Small intestine (tissue), 7 donors: ENCODE measurements around the gene DIS3L2. TPM values are rescaled to one million over a fixed set of nuclear protein-coding genes. Genes with fewer than 3 reads are reported as not detected.
A peak's percentile ranks its signal among the peaks of the same experiment; 100 is the strongest.

Experiments used
- DNase-seq, 2 donors: peaks; one replicate each; pipeline versions ENCODE4 v3.0.0 to v3.0.0-alpha.2; 2013
- FAIRE-seq: peaks from 2 replicates; lab custom pipeline; 2012; peaks lifted over from hg19 to GRCh38; lab: Jason Lieb, UNC
- H3K27ac ChIP-seq, 3 donors: one replicate each; pipeline ENCODE4 v1.5.1; 2013; ENCODE audit warnings: low read length in 2 of 3, mild to moderate bottlenecking in 2 of 3, control low read depth in 1 of 3, inconsistent platforms in 1 of 3, low read depth in 1 of 3, moderate library complexity in 1 of 3
- H3K27me3 ChIP-seq, 3 donors: one replicate each; pipeline ENCODE4 v1.6.1; 2013; ENCODE audit warnings: low read length in 3 of 3, inconsistent platforms in 1 of 3; ENCODE audit not compliant: control insufficient read depth in 3 of 3, insufficient read depth in 3 of 3
- H3K36me3 ChIP-seq, 3 donors: one replicate each; pipeline ENCODE4 v1.6.1; 2013; ENCODE audit warnings: low read length in 3 of 3, inconsistent platforms in 1 of 3, low read depth in 1 of 3, mild to moderate bottlenecking in 1 of 3, moderate library complexity in 1 of 3; ENCODE audit not compliant: control insufficient read depth in 3 of 3, insufficient read depth in 2 of 3
- H3K4me1 ChIP-seq, 3 donors: one replicate each; pipeline ENCODE4 v1.6.1; 2013; ENCODE audit warnings: low read length in 2 of 3, inconsistent platforms in 1 of 3, low read depth in 1 of 3, mild to moderate bottlenecking in 1 of 3, moderate library complexity in 1 of 3; ENCODE audit not compliant: control insufficient read depth in 3 of 3, insufficient read depth in 2 of 3
- H3K4me3 ChIP-seq, 3 donors: one replicate each; pipeline ENCODE4 v1.5.1; 2013; ENCODE audit warnings: low read length in 3 of 3, control low read depth in 1 of 3, inconsistent platforms in 1 of 3, low read depth in 1 of 3, mild to moderate bottlenecking in 1 of 3, moderate library complexity in 1 of 3
- H3K9me3 ChIP-seq, 2 donors: one replicate each; pipeline ENCODE4 v1.6.1; 2013; ENCODE audit warnings: low read depth in 1 of 2, low read length in 1 of 2; ENCODE audit not compliant: control insufficient read depth in 2 of 2, insufficient read depth in 1 of 2
- WGBS, 3 donors: extraction: QIAGEN DNeasy Blood & Tissue Kit; methylation state at CpG; one replicate each; pipeline ENCODE4 v1.1.7; 2013; 5-methylcytosine and 5-hydroxymethylcytosine counted together
- polyA plus RNA-seq, 4 donors: library from polyadenylated mRNA; stranded (reverse) in 3 of 4; unstranded in 1 of 4; fragments of 200-250 nt in 3 of 4; fragments of 120-200 nt in 1 of 4; gene quantifications; one replicate each; pipeline versions ENCODE4 v1.2.1 to v1.2.3, GENCODE V29; 2013
- donor health status: healthy with polysubstance abuse.
- donor health status: control.
- donor health status: control.
- donor health status: Bipolar disorder and iron deficiency.
- donor health status: healthy.

The DIS3L2 gene
- polyA plus RNA-seq, 4 donors = 8.3 to 22.1 (median 11.8) TPM

GRCh38 chr2:232203166-232203891 lies 241.8 kb downstream of the DIS3L2 start:
- Histone ChIP-seq H3K4me1 (no peaks in the 10 kb centered on the region), H3K27me3 (no peaks in the 10 kb centered on the region), H3K9me3 (no peaks in the 10 kb centered on the region), H3K4me3 (no peak overlapping the region), H3K27ac (no peak overlapping the region), H3K36me3 (peaks cover 0 to 5% (median 3%) of the 10 kb centered on the region in 3 donors)
- FAIRE-seq = no peak
- no peak for DNase-seq
- 85 to 90% (median 90%) methylated on average over 5 of the region's 5 CpGs for WGBS, 3 donors

GRCh38 chr2:232203936-232204335 lies 242.4 kb downstream of the DIS3L2 start:
- 88 to 90% (median 89%) methylated on average over 5 of the region's 5 CpGs for WGBS, 3 donors
- DNase-seq (no peak), FAIRE-seq (no peak)
- Histone ChIP-seq H3K4me3 (no peak overlapping the region), H3K36me3 (peaks cover 0 to 5% (median 0%) of the 10 kb centered on the region in 3 donors), H3K4me1 (no peaks in the 10 kb centered on the region), H3K27ac (no peak overlapping the region), H3K9me3 (no peaks in the 10 kb centered on the region), H3K27me3 (no peaks in the 10 kb centered on the region)

- H3K9me3 ChIP-seq = no peaks in the 10 kb centered on the region
- H3K36me3 ChIP-seq = peaks cover 0 to 7% (median 0%) of the 10 kb centered on the region in 3 donors
- FAIRE-seq = no peak
- no peaks in the 10 kb centered on the region for H3K27me3 ChIP-seq
- DNase-seq = no peak
- WGBS, 3 donors = 75 to 85% (median 81%) methylated on average over 9 of the region's 9 CpGs
- H3K4me1 ChIP-seq = no peaks in the 10 kb centered on the region
- no peak overlapping the region for H3K4me3 ChIP-seq
- H3K27ac ChIP-seq = no peak overlapping the region
Observed at GRCh38 chr2:232204457-232204931, 243.0 kb downstream of the DIS3L2 start.

DNA sequence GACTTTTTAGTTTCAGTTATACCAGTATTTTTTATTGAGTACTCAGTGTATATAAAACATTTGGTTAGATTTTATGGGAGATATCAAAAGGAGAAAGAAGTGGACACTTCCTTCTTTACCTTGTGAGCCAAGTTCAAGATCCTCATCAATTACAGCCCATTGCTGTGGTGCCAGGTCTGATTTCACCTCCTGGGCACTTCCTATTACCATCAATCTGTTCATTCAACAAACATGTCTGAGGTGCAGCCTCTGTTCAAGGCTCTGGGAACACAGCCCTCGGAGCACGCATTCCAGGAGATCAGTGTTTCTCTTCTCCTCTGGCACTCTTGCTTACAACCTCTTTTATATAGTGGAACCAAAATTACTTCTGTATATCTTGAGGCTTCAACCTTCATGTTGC lies 245.7 kb downstream of the DIS3L2 start:
- Histone ChIP-seq H3K9me3 (no peaks in the 10 kb centered on the region), H3K27me3 (no peaks in the 10 kb centered on the region), H3K4me3 (no peak overlapping the region), H3K36me3 (peaks cover 0 to 16% (median 5%) of the 10 kb centered on the region in 3 donors), H3K27ac (no peak overlapping the region), H3K4me1 (peaks cover 0 to 2% (median 0%) of the 10 kb centered on the region in 3 donors)
- DNase-seq = no peak
- 86 to 95% (median 91%) methylated on average over 2 of the region's 2 CpGs for WGBS, 3 donors
- no peak for FAIRE-seq

- DNase-seq (no peak), FAIRE-seq (no peak)
- Histone ChIP-seq H3K9me3 (no peaks in the 10 kb centered on the region), H3K27ac (no peak overlapping the region), H3K36me3 (peaks cover 0 to 16% (median 5%) of the 10 kb centered on the region in 3 donors), H3K4me3 (no peak overlapping the region), H3K27me3 (no peaks in the 10 kb centered on the region), H3K4me1 (peaks cover 0 to 2% (median 0%) of the 10 kb centered on the region in 3 donors)
- WGBS, 3 donors = 97 to 99% (median 97%) methylated on average over 6 of the region's 6 CpGs
Observed at GRCh38 chr2:232210306-232210705, 248.8 kb downstream of the DIS3L2 start.

DNA sequence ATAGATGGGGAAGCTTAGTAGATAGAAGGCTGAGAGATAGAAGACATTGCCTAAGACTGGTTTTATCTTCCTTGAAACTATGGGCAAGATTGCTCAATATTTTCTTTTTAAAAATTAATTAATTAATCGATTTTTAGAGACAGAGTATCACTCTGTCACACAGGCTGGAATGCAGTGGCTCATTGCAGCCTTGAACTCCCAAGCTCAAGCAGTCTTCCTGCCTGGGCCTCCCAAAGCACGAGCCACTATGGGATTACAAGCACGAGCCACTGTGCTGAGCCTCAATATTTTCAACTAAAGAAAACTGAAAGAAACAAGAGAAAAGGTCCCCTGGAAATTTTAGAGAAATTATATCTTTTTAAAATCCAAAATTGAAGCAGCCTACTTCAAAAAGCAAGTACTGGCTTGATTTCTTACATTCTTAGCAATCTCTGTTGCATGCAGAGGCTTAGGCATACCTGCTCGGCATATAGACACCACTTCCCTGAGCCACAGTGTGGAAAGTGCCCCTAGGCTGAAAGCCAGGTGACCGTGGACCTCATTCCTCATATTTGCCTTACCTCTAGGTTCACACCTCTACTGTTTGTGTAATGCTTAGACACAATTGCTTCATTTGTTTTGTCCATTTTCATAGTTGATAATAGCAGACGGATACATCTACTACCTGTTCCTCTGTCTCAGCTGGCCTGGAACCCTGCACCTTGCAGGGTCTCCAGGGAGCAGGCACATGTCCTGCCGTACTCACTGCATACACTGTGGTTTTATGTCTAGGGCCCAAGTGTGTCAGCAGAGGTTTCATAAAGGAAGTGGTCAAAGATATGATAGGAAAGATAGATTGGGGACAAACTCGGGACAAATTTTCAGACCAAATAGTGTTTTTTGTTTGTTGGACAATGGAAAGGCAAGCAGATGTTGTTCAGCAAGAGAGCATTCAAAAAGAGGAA lies 250.5 kb downstream of the DIS3L2 start:
- H3K27ac ChIP-seq = peak overlapping the region in 1 of 3 donors; percentile 33
- H3K4me1 ChIP-seq = peaks cover 0 to 2% (median 0%) of the 10 kb centered on the region in 3 donors
- H3K9me3 ChIP-seq = no peaks in the 10 kb centered on the region
- H3K4me3 ChIP-seq = no peak overlapping the region
- H3K36me3 ChIP-seq = peaks cover 0 to 18% (median 5%) of the 10 kb centered on the region in 3 donors
- H3K27me3 ChIP-seq = no peaks in the 10 kb centered on the region
- no peak for DNase-seq
- FAIRE-seq = no peak
- 83 to 88% (median 83%) methylated on average over 8 of the region's 8 CpGs for WGBS, 3 donors

- H3K36me3 ChIP-seq = peaks cover 0 to 26% (median 5%) of the 10 kb centered on the region in 3 donors
- no peaks in the 10 kb centered on the region for H3K9me3 ChIP-seq
- DNase-seq = peak in 1 of 2 donors; percentile 21
- peaks cover 0 to 2% (median 0%) of the 10 kb centered on the region in 3 donors for H3K4me1 ChIP-seq
- H3K4me3 ChIP-seq = no peak overlapping the region
- no peak for FAIRE-seq
- no peaks in the 10 kb centered on the region for H3K27me3 ChIP-seq
- WGBS, 3 donors = 66 to 80% (median 76%) methylated on average over 2 of the region's 2 CpGs
- H3K27ac ChIP-seq = no peak overlapping the region
Observed at GRCh38 chr2:232213176-232213575, 251.7 kb downstream of the DIS3L2 start.

DNA sequence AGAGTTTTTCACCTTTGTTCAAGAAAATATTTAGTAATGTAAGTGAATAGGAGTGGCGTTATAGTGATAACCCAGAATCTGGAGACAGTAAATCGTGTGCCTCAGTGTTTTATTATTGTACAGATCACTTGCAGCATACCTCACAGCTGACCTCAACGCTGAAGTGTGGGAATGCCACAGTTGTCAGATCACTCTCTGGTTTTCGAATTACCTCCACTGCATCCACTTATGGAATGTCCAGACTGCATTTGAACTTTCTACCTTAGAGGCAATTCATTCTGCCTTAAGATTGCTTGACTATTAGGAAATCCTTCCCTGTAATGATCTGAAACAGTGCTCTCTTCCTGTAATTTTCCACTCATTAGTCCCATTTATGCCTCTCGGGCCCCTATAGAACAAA lies 252.5 kb downstream of the DIS3L2 start:
- DNase-seq (peak in 1 of 2 donors; percentile 60), FAIRE-seq (no peak)
- WGBS, 3 donors = 90 to 95% (median 95%) methylated on average over 5 of the region's 5 CpGs
- H3K27ac ChIP-seq = peak overlapping the region in 1 of 3 donors; percentile 34
- H3K9me3 ChIP-seq = no peaks in the 10 kb centered on the region
- no peaks in the 10 kb centered on the region for H3K27me3 ChIP-seq
- H3K4me1 ChIP-seq = peaks cover 0 to 2% (median 0%) of the 10 kb centered on the region in 3 donors
- H3K36me3 ChIP-seq = peaks cover 0 to 27% (median 5%) of the 10 kb centered on the region in 3 donors
- no peak overlapping the region for H3K4me3 ChIP-seq
